ENCODE data around the gene GJC2.
A peak's percentile ranks its signal among the peaks of the same experiment; 100 is the strongest.

The GJC2 gene

DNA sequence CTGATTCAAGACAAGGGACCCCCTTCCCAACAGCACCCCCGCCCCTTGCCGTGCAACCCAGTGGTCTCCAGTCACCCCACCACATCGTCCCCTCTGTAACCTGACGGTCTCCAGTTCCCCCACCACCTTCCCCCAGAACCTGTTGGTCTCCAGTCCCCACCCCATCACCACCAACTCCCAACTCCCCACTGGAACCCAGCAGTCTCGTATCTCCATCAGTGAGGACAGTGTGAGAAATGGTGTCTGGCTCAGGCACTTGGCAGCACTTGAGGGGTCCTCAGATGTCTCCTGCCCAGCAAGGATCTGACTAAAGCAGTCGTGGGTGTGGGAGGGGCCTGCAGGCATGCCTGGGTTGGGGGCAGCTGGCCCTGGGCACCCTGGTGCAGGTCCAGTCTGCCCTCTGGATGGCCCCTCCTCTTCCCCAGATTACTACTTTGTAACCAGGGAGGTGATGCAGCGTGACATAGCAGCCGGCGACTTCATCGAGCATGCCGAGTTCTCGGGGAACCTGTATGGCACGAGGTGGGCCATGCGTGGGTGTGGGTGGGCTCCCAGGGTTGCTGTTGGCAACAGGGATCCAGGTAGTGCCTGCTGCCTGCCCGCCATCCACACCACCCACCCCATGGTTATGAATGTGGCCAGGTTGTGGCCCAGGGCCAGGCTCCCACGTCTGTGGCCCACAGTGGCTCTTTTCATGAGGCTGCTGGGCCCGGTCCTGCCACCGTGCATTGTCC is 3.1 kb upstream of the GJC2 start:
- DNase-seq, result no peak

DNA sequence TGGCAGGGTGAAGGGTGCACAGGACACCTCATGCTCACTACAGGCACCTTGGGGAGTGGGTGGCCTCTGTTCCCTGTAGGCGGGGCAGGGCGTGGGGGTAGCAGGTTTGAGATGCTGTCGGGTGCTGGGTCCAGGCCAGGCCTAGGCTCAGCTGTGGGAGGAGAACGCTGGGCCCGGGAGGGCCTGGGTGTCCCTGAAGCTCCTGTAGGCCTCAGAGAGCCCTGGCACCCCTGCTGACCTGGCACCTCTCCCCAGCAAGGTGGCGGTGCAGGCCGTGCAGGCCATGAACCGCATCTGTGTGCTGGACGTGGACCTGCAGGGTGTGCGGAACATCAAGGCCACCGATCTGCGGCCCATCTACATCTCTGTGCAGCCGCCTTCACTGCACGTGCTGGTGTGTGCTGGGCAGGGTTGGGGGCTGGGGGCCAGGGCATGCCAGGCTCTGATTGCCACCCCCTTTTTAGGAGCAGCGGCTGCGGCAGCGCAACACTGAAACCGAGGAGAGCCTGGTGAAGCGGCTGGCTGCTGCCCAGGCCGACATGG is 2.5 kb upstream of the GJC2 start:
- no peak for DNase-seq

DNA sequence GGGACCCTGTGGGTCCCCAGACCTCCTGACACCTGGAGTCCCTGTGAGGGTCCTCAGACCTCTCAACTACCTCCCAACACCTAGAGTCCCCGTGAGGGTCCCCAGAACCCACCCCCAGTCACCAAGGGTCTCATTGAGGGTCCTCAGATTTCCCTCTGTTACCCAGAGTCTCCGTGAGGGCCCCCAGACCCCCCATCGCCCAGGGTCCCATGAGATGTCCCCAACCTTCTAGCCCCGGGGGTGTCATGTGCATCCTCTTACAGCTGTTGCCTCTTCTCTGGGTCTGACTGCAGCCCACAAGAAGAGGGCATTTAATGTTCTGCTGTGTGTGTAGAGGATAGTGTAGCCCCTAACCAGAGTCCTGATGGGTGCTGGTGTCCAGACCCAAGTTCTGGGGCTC is 2.0 kb upstream of the GJC2 start:
- no peak for DNase-seq

DNA sequence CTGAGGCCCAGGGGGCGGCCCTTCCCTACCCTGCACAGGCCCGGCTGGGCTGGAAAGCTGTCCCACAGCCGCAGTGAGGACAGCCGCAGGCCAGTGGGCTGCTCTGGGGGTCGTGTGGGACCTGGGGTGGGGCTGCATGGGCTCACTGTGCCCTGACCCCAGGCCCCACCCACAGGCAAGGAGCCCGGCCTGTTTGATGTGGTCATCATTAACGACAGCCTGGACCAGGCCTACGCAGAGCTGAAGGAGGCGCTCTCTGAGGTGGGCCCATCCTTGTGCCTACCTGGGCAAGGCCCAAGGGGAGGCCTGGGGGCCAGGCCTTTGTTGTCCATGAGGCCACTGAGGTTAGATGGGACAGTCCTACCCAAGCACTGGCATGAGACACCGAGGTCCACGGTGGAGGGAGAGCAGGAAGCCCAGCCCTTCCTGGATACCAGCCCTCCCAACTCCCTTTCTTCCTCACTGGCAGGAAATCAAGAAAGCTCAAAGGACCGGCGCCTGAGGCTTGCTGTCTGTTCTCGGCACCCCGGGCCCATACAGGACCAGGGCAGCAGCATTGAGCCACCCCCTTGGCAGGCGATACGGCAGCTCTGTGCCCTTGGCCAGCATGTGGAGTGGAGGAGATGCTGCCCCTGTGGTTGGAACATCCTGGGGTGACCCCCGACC is 1.4 kb upstream of the GJC2 start:
- no peak for DNase-seq

DNA sequence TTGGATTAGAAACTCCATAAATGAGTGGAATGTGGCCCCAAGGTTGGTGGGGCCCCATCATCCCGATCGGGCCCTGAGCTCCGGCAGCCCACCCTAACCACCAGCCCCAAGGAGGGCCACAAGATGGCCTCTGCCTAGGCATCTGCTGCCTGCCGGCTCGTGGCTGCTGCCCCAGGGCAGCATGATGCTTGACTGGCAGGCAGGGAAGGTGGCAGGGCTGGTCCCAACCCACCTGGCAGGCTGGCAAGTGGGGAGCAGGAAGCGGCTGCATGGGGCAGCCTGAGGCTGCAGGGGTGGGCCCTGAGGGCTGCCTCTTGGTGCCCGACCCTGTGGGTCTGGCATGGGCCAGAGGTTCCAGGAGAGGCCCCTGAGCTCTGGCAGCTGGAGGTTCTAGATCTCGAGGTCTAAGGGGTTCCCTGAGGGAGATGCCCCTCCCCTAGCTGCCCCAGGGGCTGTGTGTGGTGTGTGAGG is 760 bp upstream of the GJC2 start:
- peak; percentile 26 for DNase-seq

DNA sequence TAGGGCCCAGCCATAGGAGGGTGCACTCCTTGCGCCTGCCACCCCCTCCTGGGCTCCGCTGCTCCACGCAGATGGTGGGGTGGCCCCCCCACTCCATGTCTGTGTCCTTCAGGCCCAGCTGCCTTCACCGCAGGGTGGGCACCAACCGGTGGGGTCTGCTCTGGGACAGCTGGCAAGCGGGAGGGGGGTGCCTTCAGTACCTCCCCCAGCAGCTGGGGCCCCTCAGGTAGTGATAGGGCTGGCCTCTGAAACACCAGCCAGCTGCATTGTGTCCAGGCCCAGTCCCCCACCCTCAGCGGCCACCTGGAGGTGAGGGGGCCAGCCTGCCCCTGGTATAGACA is 360 bp downstream of the GJC2 start:
- peak; percentile 40 for DNase-seq

DNA sequence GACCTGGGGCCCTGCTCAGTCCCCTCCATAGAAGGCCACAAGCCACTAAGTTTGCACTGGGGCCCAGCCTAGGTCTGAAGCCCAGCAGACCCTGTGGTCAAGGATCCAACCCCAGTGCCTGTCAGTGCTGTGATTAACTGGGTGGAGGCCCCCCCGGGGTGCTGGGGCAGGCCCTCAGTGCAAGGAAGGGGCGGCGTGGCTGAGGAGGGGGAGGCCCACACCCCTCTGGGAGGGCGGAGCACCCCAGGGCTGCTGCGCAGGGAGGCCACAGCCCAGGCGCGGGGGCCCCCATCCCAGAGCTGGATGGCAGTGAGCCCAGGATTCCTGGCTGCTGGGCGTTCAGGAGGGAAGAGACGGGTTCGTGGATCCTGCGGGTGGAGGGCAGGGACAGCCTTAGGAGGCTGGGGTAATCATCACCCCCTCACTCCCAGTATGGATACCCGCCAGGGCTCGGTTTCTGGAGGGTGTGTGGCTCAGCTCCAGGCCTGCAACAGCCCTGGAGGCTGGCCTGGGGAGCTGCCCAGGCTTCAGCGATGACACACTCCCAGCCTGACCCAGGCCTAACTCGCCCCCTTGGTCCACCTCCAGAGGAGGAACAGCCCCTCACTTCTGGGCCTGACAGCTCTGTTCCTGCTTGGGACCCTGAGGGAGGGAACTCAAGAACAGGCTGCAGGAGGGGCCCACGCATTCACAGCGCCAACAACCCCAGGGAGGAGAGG is 890 bp downstream of the GJC2 start:
- DNase-seq, result no peak

DNA sequence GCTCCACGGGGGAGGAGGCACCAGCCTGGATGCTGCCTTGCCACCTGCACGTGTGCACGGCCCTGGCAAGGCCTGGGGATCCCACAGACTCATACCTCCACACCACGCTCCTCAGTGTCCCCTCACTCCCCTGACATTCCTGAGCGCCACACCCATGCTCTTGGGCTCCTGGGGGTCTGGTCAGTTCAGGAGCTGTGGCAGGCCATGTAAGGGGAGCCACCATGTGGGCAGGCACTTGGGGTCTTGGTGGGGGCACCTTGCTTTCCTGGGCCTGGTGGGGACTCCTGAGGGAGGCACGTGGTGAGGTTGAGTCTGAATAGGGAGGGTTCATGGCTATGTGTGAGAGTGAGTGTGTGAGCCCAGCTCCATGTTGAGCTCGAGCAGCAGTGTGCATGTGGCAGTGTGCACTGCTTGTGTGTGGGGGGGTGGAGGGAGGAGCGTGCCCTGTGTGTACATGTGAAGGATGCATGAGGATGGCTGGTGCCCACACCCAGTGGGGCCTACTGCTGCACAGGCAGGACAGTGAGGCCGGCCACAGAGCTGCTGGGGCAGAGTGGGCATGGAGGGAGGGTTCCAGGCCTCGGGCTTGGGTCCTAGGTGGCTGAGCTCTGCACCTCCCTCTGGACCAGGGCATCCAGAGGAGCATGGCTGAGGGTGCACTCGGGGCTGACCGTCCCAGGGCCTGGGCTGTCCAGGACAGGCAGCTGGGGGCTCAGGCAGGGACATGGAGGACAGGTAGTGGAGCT is 1.6 kb downstream of the GJC2 start:
- DNase-seq, result no peak

DNA sequence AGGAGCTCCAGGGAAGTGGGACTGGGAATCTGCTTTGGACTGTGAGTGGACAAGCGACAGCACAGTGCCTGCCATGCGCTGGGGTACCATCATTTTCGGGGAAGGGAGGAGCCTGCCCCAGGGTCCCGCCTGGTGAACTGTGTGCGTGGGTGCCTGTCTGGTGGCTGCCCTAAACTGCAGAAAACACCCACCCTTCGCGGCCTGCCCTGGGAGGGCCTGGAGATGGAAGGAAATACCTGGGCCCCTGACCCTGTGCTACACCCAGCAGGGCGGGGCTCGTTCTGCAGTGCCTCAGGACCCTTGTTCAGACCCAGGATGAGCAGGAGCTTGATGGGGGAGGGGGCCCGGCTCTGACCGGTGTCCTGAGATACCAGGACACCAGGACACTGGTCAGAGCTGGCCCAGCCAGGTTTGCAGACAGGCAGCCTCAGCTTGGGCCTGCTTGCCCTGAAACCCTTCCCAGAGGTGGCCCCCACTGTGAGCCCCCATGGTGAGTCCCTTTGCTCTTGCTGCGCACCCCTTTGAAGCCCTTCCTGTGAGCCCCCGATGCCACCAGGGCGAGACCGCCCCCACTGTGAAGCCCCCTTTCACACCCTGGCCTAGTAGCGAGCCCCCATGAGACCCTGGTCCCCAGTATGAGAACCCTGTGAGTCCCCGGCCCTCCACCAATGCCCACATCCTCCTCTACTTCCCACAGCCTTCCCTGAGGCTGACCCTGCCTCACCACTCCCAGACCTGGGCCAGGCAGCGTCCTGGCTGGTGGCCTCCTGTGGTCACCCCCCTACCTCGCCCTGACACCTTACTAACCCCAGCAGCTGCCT is 2.6 kb downstream of the GJC2 start:
- DNase-seq, result no peak

DNA sequence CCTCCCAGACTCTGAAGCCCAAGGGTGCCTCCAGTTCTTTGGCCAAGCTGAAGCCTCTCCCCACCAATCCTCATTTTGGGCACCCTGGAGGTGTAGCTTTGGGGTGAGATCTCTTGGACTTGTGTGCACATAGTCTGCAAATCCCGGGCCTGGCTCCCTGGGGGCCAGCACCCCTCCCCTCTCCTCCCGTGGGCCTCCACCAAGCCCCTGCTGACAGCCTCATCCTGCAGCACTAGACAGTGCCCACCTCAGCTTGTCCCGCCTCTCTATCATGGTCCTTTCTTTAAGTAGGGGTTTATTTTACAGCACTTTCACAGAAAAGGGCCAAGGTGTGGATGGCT is 3.2 kb downstream of the GJC2 start:
- no peak for DNase-seq

DNA sequence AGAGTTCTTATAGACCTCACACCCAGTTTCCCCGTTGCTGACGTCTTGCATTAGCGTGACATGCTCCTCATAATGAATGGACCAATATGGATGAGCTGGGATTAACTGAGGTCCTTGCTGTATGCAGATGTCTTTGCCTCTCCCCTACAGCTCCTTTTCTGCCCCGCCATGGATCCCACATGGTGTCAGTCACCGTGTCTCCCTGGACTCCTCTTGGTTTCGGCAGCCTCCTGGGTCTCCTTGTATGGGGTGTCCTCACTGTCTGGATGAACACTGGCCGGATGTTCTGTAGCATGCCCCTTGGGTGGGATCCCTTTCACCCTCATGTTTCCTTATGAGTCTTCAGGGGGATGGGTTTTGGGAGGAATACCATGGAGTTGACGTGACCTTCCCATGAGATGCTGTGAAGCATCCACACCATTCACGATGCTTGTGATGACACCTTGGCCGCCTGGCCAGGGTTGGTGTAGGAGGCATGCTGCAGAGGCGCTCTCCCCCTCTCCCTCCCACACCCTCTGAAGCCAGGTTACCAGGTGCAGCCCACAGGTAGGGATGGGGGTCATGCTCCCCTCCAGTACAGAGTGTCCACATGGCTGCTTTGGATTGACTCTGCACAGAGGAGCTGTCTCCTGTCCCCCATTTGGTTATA is 4.4 kb downstream of the GJC2 start:
- no peak for DNase-seq

DNA sequence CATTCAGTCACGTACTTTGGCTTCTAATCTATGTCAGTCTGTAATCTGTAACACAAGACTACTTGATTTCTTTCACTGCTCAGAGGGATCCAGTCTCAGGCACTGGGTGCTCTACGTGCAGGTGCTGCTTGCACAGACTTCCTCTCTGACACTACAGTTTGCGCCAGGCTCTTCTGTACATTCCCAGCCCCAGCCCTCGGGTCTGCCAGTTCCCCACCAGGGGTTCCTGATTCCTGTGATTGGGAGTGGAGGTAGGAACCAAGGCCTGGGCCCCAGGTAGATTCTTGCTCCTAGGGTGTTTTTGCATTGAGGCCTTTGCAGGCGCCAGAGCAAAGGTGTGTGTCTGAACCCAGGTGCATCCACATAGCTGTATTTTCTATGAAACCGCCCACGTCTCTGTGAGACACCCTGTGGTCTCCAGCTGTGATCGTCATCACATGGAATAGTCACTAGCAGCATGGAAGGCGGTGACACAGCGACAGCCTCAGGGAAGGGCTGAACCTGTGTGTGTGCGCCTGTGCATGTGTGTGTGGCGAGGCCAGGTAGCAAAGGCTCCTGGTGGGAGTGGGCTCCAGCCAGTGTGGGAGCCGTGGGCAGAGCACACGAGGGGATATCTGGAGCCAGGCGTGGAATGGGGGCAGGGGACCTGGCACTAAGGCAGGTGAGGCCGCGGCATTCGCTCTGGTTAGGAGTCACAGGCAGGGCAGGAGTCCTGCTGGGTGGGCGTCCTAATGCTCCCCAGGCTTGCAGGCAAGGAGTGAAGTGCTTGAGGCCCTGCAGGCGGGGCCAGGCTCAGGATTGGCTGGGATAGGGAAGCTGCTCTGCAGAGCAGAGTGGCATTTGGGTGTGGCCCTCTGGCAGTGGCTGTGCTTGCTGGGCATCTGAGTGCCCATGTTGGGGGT is 5.2 kb downstream of the GJC2 start:
- DNase-seq, result peak; percentile 96

DNA sequence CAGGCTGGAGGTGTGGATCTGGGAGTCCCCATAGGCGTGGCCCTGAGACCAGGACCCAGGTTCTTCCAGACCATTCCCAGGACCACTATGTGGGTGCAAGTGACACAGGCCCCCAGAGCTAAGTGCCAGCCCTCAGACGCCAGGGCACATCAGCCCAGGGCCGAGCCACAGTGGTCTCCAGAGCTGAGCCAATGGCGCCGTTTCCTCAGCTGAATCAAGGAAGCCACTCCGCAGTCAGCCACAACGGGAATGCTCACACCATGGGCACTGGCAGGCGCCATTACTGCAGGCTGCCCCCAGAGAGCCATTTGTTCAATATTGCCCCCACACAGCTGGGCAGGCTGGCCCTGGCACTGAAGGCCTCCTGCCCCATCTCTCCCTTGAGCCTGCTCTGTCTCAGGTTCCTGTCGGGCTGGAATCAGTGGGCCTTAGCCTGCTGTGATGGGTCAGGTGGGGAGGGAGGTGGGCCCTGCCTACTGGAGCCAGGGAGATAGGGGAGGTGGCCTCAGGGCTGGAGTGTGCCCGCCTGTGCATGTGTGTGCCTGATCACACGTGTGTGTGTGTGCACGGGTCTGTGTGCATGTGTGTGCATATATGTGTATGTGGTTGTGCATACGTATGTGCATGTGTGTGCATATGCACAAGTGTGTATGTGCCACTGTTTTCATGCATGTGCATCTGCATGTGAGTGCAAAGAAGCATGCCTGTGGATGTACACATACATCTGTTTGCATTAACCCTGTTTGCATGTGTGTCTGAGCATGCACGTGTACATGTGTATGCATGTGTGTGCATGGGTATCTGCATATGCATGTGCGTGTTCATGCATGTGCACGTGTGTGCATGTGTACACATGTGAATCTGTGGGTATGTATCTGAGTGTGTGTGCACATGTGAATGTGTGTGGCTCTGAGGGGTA is 6.1 kb downstream of the GJC2 start:
- peak; percentile 45 for DNase-seq

DNA sequence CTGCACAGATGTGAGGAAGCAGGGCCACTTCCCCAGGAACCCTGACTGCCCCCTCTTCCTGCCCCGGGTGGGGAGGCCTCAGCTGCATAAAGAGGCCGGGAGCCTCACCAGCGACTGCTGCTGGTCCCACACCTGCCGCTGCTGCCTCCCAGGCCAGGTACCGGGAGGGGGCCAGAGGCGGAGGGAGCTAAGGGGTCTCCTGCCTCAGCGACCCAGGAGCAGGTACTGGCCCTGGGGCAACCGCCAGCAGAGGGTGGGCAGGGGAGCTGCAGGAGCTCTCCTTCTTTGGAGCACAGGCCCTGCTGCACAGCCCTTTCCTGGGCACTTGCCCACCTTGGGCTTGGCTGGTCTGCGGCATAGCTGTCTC is 6.8 kb downstream of the GJC2 start:
- no peak for DNase-seq

DNA sequence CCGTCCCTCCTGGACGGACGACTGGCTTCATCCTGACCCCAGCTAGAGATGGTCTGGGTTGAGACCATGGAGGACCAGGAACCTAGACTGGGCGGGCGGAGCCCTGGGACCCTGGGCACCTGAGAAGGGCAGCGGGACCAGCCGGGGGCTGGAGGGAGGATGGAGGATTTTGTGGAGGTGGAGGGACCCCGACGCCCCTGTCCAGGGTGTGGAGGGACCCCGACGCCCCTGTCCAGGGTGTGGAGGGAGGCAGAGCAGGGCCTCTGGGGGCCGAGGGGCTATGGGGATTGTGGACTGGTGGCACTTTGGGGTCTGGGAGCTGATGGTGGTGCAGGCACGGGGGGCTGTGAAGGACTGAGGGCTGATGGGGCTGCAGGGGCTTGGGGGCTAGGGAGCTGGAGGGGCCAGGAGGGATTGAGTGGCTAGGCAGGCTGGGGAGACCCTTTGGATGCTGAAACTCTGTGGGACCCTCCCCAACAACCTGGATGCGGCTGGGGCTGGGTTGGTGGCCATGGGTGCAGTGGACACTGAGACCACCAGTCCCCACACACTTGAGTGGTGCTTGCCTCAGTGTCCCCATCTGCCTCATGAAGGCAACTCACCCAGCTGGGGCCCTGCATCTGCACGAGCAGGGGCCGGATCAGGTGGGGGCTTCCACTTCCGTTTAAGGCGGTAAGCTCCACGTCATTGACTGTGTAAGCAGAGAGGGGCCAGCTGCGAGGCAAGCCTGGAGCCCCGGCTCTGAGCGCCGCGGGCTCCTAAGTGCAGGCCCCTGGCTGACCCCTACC is 7.4 kb downstream of the GJC2 start:
- DNase-seq, result no peak

DNA sequence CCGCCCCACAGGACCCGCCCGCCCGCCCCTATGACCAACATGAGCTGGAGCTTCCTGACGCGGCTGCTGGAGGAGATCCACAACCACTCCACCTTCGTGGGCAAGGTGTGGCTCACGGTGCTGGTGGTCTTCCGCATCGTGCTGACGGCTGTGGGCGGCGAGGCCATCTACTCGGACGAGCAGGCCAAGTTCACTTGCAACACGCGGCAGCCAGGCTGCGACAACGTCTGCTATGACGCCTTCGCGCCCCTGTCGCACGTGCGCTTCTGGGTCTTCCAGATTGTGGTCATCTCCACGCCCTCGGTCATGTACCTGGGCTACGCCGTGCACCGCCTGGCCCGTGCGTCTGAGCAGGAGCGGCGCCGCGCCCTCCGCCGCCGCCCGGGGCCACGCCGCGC is 8.0 kb downstream of the GJC2 start:
- no peak for DNase-seq

DNA sequence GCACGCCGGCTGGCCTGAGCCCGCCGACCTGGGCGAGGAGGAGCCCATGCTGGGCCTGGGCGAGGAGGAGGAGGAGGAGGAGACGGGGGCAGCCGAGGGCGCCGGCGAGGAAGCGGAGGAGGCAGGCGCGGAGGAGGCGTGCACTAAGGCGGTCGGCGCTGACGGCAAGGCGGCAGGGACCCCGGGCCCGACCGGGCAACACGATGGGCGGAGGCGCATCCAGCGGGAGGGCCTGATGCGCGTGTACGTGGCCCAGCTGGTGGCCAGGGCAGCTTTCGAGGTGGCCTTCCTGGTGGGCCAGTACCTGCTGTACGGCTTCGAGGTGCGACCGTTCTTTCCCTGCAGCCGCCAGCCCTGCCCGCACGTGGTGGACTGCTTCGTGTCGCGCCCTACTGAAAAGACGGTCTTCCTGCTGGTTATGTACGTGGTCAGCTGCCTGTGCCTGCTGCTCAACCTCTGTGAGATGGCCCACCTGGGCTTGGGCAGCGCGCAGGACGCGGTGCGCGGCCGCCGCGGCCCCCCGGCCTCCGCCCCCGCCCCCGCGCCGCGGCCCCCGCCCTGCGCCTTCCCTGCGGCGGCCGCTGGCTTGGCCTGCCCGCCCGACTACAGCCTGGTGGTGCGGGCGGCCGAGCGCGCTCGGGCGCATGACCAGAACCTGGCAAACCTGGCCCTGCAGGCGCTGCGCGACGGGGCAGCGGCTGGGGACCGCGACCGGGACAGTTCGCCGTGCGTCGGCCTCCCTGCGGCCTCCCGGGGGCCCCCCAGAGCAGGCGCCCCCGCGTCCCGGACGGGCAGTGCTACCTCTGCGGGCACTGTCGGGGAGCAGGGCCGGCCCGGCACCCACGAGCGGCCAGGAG is 8.6 kb downstream of the GJC2 start:
- DNase-seq, result no peak
